PC-9 (cell line): ENCODE data around the gene CEP20.

ENCODE experiments used
- EZH2 ChIP-seq: fragments of 200-600 bp; sonication (generic); IDR thresholded peaks from 2 replicates; pipeline ENCODE4 v1.8.0; 2017; ENCODE audit warnings: antibody characterized with exemption, low read depth
- TF ChIP-seq, protein P1 (sequence below): fragments of 200-600 bp; sonication (generic); conservative IDR thresholded peaks from 2 replicates; pipeline ENCODE4 v1.6.1; 2017; ENCODE audit warnings: mixed run types, antibody characterized with exemption, mild to moderate bottlenecking, moderate library complexity

DNA sequence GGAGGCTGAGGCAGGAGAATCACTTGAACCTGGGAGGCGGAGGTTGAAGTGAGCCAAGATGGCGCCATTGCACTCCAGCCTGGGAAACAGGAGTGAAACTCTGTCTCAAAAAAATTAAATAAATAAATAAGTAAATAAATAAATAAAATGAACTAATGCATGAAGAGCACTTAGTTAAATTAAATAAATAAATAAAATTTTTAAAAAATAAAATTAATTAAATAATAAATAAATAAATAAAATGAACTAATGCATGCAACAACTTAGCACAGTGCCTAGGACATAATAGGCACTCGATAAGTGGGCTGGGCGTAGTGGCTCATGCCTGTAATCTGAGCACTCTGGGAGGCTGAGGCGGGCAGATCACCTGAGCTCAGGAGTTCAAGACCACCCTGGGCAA is 15.6 kb upstream of the CEP20 start:
- TF ChIP-seq EZH2 = no peak
- TF ChIP-seq, protein P1, sequence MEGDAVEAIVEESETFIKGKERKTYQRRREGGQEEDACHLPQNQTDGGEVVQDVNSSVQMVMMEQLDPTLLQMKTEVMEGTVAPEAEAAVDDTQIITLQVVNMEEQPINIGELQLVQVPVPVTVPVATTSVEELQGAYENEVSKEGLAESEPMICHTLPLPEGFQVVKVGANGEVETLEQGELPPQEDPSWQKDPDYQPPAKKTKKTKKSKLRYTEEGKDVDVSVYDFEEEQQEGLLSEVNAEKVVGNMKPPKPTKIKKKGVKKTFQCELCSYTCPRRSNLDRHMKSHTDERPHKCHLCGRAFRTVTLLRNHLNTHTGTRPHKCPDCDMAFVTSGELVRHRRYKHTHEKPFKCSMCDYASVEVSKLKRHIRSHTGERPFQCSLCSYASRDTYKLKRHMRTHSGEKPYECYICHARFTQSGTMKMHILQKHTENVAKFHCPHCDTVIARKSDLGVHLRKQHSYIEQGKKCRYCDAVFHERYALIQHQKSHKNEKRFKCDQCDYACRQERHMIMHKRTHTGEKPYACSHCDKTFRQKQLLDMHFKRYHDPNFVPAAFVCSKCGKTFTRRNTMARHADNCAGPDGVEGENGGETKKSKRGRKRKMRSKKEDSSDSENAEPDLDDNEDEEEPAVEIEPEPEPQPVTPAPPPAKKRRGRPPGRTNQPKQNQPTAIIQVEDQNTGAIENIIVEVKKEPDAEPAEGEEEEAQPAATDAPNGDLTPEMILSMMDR = no peak
